Neuronal stem cell (in vitro differentiated cells): Measurements from ENCODE around the gene MRPL18.
A peak's percentile ranks its signal among the peaks of the same experiment; 100 is the strongest.

Experiments used
- DNase-seq: peaks from one replicate; pipeline ENCODE4 v3.0.0-alpha.2; 2013; ENCODE audit warnings: low spot score
- H2AFZ ChIP-seq: one replicate; pipeline ENCODE4 v1.6.1; 2013; ENCODE audit warnings: mild to moderate bottlenecking, low read length, inconsistent platforms
- H2AK5ac ChIP-seq: 2 replicates; pipeline ENCODE4 v1.6.1; 2013; ENCODE audit warnings: low read depth, mild to moderate bottlenecking, inconsistent platforms, low read length, moderate library complexity, mixed read lengths
- H2BK120ac ChIP-seq: 2 replicates; pipeline ENCODE4 v1.6.1; 2013; ENCODE audit warnings: low read depth, mild to moderate bottlenecking, inconsistent platforms, low read length, moderate library complexity, mixed read lengths
- H2BK12ac ChIP-seq: one replicate; pipeline ENCODE4 v1.6.1; 2013; ENCODE audit warnings: low read length, inconsistent platforms
- H2BK15ac ChIP-seq: 2 replicates; pipeline ENCODE4 v1.6.1; 2013; ENCODE audit warnings: mild to moderate bottlenecking, low read length, inconsistent platforms, mixed read lengths
- H2BK5ac ChIP-seq: one replicate; pipeline ENCODE4 v1.6.1; 2013; ENCODE audit warnings: inconsistent platforms, mild to moderate bottlenecking, low read length, moderate library complexity
- H3K14ac ChIP-seq: one replicate; pipeline ENCODE4 v1.6.1; 2013; ENCODE audit warnings: low read length, inconsistent platforms
- H3K18ac ChIP-seq: 2 replicates; pipeline ENCODE4 v1.6.1; 2013; ENCODE audit warnings: low read length, inconsistent platforms
- H3K23ac ChIP-seq: 2 replicates; pipeline ENCODE4 v1.6.1; 2013; ENCODE audit warnings: low read depth, mild to moderate bottlenecking, mixed read lengths, low read length, inconsistent platforms; ENCODE audit not compliant: poor library complexity
- H3K27ac ChIP-seq: replicated peaks from 3 replicates; pipeline ENCODE4 v1.5.1; 2013; ENCODE audit warnings: low read length, inconsistent platforms
- H3K27me3 ChIP-seq, 3 experiments: 2 replicates each; pipeline ENCODE4 v1.6.1; 2013; ENCODE audit warnings: low read length in 3 of 3, mild to moderate bottlenecking in 2 of 3, inconsistent platforms in 1 of 3, low read depth in 1 of 3, mixed read lengths in 1 of 3, moderate library complexity in 1 of 3; ENCODE audit not compliant: control insufficient read depth in 3 of 3, insufficient read depth in 3 of 3
- H3K36me3 ChIP-seq, 2 donors: replicated peaks in 1 of 2; 2 replicates each; pipeline ENCODE4 v1.6.1; 2013; ENCODE audit warnings: low read length in 2 of 2; ENCODE audit not compliant: control insufficient read depth in 2 of 2, insufficient read depth in 2 of 2
- H3K4ac ChIP-seq: 2 replicates; pipeline ENCODE4 v1.6.1; 2013; ENCODE audit warnings: inconsistent platforms, mild to moderate bottlenecking, low read length, moderate library complexity
- H3K4me1 ChIP-seq, 2 donors: 1 replicate in 1 of 2; 2 replicates in 1 of 2; pipeline ENCODE4 v1.6.1; 2013; ENCODE audit warnings: low read length in 2 of 2, low read depth in 1 of 2; ENCODE audit not compliant: control insufficient read depth in 2 of 2, insufficient read depth in 1 of 2
- H3K4me2 ChIP-seq: one replicate; pipeline ENCODE4 v1.6.1; 2013; ENCODE audit warnings: mild to moderate bottlenecking, low read length, inconsistent platforms; ENCODE audit not compliant: insufficient read depth, poor library complexity, severe bottlenecking
- H3K4me3 ChIP-seq, 2 donors: 2 replicates each; pipeline ENCODE4 v1.5.1; 2013; ENCODE audit warnings: low read length in 2 of 2, mild to moderate bottlenecking in 2 of 2, inconsistent platforms in 1 of 2, moderate library complexity in 1 of 2
- H3K79me1 ChIP-seq: one replicate; pipeline ENCODE4 v1.6.1; 2013; ENCODE audit warnings: low read depth, mild to moderate bottlenecking, inconsistent platforms, low read length, moderate library complexity
- H3K9ac ChIP-seq: one replicate; pipeline ENCODE4 v1.6.1; 2013; ENCODE audit warnings: mild to moderate bottlenecking, low read depth, low read length, inconsistent platforms; ENCODE audit not compliant: poor library complexity
- H3K9me3 ChIP-seq, 2 donors: replicated peaks in 1 of 2; 2 replicates each; pipeline versions ENCODE3 to v1.6.1; 2013; ENCODE audit warnings: low read length in 2 of 2, mild to moderate bottlenecking in 2 of 2, inconsistent platforms in 1 of 2, low read depth in 1 of 2, mixed read lengths in 1 of 2, moderate library complexity in 1 of 2; ENCODE audit not compliant: control insufficient read depth in 2 of 2, insufficient read depth in 1 of 2
- H4K8ac ChIP-seq: one replicate; pipeline ENCODE4 v1.6.1; 2013; ENCODE audit warnings: low read depth, mild to moderate bottlenecking, inconsistent platforms, low read length, moderate library complexity
- H4K91ac ChIP-seq: one replicate; pipeline ENCODE4 v1.6.1; 2013; ENCODE audit warnings: low read length, low read depth, mild to moderate bottlenecking, inconsistent platforms; ENCODE audit not compliant: poor library complexity
- WGBS, 2 donors: extraction: QIAGEN DNeasy Blood & Tissue Kit; methylation state at CpG; one replicate each; pipeline ENCODE4 v1.1.7; 2013; ENCODE audit warnings: missing lambda C conversion rate in 2 of 2, mixed read lengths in 1 of 2; ENCODE audit not compliant: insufficient read length in 2 of 2, insufficient replicate concordance in 1 of 2; ENCODE audit errors: extremely low coverage in 2 of 2; 5-methylcytosine and 5-hydroxymethylcytosine counted together

MRPL18 gene

GRCh38 chr6:159777240-159777904, 12.9 kb upstream of the MRPL18 start:
- Histone ChIP-seq H3K4me2 (no peak overlapping the region), H3K79me1 (peaks cover 5% of the 10 kb centered on the region), H3K9ac (no peak overlapping the region), H2BK12ac (no peak overlapping the region), H4K8ac (no peak overlapping the region), H3K27ac (no peak overlapping the region), H2AFZ (no peak overlapping the region), H3K36me3 (peaks cover 35 to 100% of the 10 kb centered on the region in 2 donors), H3K4me3 (no peak overlapping the region), H2BK120ac (no peak overlapping the region), H2AK5ac (no peak overlapping the region), H2BK5ac (no peak overlapping the region), H2BK15ac (no peak overlapping the region), H3K27me3 (no peaks in the 10 kb centered on the region), H3K4me1 (peaks cover 0 to 2% of the 10 kb centered on the region in 2 donors), H3K23ac (no peak overlapping the region), H3K18ac (no peak overlapping the region), H3K9me3 (peaks cover 0 to 2% of the 10 kb centered on the region in 2 donors), H3K14ac (no peak overlapping the region), H4K91ac (no peak overlapping the region), H3K4ac (no peak overlapping the region)
- no peak for DNase-seq
- WGBS, 2 donors, result no CpG with 5 or more reads among the region's 7 CpGs

GRCh38 chr6:159778131-159778530, 12.1 kb upstream of the MRPL18 start:
- Histone ChIP-seq H2AFZ (no peak overlapping the region), H2BK12ac (no peak overlapping the region), H4K91ac (no peak overlapping the region), H3K9ac (no peak overlapping the region), H4K8ac (no peak overlapping the region), H2BK120ac (no peak overlapping the region), H3K4me3 (no peak overlapping the region), H3K4me2 (no peak overlapping the region), H3K18ac (no peak overlapping the region), H2AK5ac (no peak overlapping the region), H3K4ac (no peak overlapping the region), H3K79me1 (peaks cover 5% of the 10 kb centered on the region), H3K4me1 (peaks cover 0 to 2% of the 10 kb centered on the region in 2 donors), H3K27ac (no peak overlapping the region), H3K14ac (no peak overlapping the region), H3K9me3 (peaks cover 0 to 2% of the 10 kb centered on the region in 2 donors), H3K23ac (no peak overlapping the region), H2BK5ac (no peak overlapping the region), H3K27me3 (no peaks in the 10 kb centered on the region), H2BK15ac (no peak overlapping the region), H3K36me3 (peaks cover 40 to 100% of the 10 kb centered on the region in 2 donors)
- WGBS, 2 donors, result no CpG with 5 or more reads among the region's 1 CpG
- DNase-seq, result no peak

GRCh38 chr6:159778542-159779103, 11.6 kb upstream of the MRPL18 start:
- peaks cover 42 to 100% of the 10 kb centered on the region in 2 donors for H3K36me3 ChIP-seq
- peaks cover 0 to 2% of the 10 kb centered on the region in 2 donors for H3K4me1 ChIP-seq
- no peak overlapping the region for H2BK120ac ChIP-seq
- H2BK5ac ChIP-seq, result no peak overlapping the region
- H3K9me3 ChIP-seq, result peaks cover 0 to 2% of the 10 kb centered on the region in 2 donors
- no peak overlapping the region for H4K8ac ChIP-seq
- no peak overlapping the region for H2AFZ ChIP-seq
- no peak overlapping the region for H3K18ac ChIP-seq
- no peak overlapping the region for H2BK12ac ChIP-seq
- H3K14ac ChIP-seq, result no peak overlapping the region
- H3K23ac ChIP-seq, result no peak overlapping the region
- H3K9ac ChIP-seq, result no peak overlapping the region
- no peak for DNase-seq
- H3K4ac ChIP-seq, result no peak overlapping the region
- H4K91ac ChIP-seq, result no peak overlapping the region
- peaks cover 5% of the 10 kb centered on the region for H3K79me1 ChIP-seq
- no CpG with 5 or more reads among the region's 3 CpGs for WGBS, 2 donors
- no peak overlapping the region for H3K27ac ChIP-seq
- no peak overlapping the region for H3K4me3 ChIP-seq
- no peak overlapping the region for H2BK15ac ChIP-seq
- H2AK5ac ChIP-seq, result no peak overlapping the region
- no peaks in the 10 kb centered on the region for H3K27me3 ChIP-seq
- H3K4me2 ChIP-seq, result no peak overlapping the region

GRCh38 chr6:159788276-159788675, 2.0 kb upstream of the MRPL18 start:
- Histone ChIP-seq H3K79me1 (peaks cover 10% of the 10 kb centered on the region), H2AK5ac (no peak overlapping the region), H4K8ac (no peak overlapping the region), H3K14ac (no peak overlapping the region), H2AFZ (no peak overlapping the region), H4K91ac (no peak overlapping the region), H2BK12ac (no peak overlapping the region), H3K27me3 (no peaks in the 10 kb centered on the region), H3K4me3 (peak overlapping the region; percentile 88 to 100), H3K36me3 (peaks cover 10 to 76% of the 10 kb centered on the region in 2 donors), H3K18ac (no peak overlapping the region), H3K23ac (no peak overlapping the region), H2BK15ac (no peak overlapping the region), H3K4me1 (peaks cover 6 to 15% of the 10 kb centered on the region in 2 donors), H3K27ac (no peak overlapping the region), H3K4me2 (peak overlapping the region; percentile 75), H2BK120ac (no peak overlapping the region), H2BK5ac (no peak overlapping the region), H3K4ac (no peak overlapping the region), H3K9ac (no peak overlapping the region), H3K9me3 (no peaks in the 10 kb centered on the region)
- no CpG with 5 or more reads among the region's 15 CpGs for WGBS, 2 donors
- no peak for DNase-seq
